ENCODE results near the gene DCDC2.
"Not testable (repeated sequence)": the region's sequence is repeated elsewhere in the genome, so short reads cannot be mapped to it uniquely, and the experiment has no call there.

Gene DCDC2

DNA sequence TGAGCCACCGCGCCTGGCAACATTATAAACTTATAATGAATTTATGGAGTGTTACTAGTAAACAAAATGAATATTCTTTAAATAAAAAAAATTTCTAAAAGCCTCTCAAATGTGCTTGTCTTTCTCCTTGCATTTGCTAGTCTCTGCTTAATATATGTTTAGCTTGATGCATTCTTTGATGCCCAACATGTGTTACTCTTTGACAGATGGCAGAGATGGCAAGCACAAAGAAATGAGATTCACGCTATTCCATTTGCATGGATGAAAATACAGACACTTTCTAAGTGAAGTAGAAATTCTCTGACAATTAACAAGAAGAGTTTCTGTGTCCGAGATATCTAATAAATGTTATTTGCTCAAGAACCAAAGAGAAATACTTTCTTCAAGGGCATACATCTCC lies 30.1 kb downstream of the DCDC2 start:
- DNase-seq (ENCODE audit: low read depth in 2 of 2), result no peak

DNA sequence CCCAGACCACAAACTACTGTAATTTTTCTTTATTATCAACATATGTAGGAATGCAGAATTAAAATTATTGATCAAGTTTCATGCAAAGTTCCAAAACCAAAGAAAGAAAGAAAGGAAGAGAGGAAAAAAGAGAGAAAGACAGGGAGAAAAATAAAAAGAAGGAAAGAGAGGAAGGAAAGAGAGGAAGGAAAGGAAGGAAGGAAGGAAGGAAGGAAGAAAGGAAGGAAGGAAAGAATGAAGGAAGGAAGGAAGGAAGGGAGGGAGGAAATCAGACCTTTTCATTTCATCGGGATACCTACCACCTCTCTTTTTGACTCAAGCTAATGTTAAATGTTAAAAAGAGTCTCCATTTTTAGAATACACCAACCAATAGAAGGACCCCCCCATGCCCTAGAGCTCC lies 31.9 kb downstream of the DCDC2 start:
- no peak for DNase-seq (ENCODE audit: low read depth in 2 of 2)

DNA sequence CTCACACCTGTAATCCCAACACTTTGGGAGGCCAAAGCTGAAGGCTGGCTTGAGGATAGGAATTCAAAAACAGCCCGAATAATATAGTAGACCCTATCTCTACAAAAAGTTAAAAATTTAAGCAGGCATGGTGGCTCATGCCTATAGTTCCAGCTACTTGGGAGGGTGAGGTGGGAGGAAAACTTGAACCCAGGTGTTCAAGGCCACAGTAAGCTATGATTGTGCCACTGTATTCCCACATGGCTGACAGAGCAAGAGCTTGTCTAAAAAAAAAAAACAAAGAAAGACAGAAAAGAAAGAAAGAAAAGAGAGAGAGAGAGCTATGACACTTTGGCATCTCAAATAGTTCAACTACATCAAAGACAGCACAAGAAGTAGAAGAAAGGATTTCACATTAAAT lies 33.2 kb downstream of the DCDC2 start:
- DNase-seq (ENCODE audit: low read depth in 2 of 2), result no peak

DNA sequence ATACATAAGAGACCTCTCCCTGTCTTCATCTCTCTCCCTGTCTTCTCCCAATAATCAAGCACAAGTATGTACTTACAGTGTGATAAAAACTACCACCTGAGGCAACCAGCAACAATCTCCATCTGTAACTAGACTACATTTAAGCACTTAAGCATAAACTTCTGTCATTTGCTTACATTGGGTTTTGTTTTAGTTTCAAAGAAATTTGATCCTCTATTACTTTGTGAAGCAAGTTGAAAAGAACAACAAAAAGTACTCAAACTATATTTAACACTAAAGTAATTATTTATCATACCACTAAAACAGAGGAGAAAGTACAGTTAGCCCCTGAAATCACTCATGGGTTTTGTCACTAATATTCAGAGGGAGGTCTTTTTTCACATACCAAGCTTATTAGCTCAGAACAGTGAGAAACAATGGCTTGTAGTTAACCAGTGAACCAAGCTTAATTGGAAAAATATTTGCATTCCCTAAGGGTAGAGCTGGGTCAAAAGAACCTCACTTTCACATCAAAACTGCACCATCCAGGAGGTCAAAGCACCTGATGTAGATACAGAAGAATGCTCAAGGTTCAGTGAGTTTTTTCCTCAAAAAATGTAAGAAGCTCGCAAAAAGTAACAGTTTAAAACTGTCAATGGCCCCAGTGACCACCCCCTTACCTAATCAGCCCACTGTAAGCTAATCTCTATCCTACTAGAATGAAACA lies 34.1 kb downstream of the DCDC2 start:
- DNase-seq (ENCODE audit: low read depth in 2 of 2), result no peak

DNA sequence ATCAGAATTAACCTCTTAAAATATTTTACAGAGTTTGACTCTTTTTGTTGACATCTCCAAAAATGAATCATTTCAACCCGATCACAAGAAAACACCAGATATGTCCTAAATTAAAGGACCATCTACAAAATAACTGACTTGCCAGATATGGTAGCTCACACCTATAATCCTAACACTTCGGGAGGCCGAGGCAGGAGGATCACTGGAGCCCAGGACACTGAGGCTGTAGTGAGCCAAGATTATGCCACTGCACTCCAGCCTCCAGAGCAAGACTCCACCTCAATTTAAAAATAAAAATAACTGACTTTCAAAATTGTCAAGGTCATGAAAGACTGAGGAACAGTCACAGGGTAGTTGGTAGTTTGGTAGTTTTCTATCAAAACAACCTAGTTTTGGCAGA lies 34.9 kb downstream of the DCDC2 start:
- DNase-seq (ENCODE audit: low read depth in 2 of 2), result no peak

DNA sequence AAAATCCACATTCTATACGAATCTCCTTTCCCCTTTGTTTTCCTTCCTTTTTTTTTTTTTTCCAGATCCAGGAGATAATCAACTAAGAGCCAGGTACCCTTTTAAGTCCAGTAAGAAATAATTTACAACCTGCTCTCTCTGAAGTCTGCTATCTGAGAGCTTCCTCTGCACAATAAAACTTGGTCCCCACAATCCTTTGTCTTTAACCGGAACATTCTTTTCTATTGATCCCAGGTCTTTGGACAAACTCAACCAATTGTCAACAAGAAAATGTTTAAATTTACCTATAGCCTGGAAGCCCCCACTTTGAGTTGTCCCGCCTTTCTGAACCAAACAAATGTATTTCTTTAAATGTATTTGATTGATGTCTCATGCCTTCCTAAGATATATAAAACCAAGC lies 35.4 kb downstream of the DCDC2 start:
- not testable (repeated sequence) for DNase-seq (ENCODE audit: low read depth in 2 of 2)

DNA sequence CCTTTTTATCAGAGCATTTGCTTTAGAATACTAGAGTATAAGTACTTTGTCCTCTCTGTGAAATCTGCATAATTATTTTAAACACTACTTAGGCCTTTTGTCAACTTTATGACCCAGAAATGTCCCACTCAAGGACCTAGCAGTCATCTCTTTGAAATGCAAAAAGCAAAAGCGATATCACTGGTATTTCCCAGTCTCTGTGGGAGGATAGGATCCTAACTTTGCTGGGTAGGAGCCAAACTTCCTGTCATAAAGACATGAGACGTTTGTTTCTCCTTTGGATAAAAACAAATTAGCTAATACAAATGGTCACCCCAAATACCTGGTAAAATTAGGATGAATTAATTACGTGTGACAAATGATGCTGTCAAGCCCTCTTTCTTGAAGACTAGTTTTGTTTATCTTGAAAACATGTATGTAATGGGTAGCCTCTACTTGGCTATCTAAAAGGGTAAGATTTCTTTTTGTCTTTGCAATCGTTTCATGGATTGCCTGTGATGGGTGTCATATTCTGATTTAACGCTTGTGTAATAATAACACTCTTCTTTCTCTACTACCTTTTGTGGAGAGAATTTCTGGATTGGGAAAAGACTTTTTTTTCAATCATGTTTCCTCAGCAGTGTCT lies 36.2 kb downstream of the DCDC2 start:
- no peak for DNase-seq (ENCODE audit: low read depth in 2 of 2)

DNA sequence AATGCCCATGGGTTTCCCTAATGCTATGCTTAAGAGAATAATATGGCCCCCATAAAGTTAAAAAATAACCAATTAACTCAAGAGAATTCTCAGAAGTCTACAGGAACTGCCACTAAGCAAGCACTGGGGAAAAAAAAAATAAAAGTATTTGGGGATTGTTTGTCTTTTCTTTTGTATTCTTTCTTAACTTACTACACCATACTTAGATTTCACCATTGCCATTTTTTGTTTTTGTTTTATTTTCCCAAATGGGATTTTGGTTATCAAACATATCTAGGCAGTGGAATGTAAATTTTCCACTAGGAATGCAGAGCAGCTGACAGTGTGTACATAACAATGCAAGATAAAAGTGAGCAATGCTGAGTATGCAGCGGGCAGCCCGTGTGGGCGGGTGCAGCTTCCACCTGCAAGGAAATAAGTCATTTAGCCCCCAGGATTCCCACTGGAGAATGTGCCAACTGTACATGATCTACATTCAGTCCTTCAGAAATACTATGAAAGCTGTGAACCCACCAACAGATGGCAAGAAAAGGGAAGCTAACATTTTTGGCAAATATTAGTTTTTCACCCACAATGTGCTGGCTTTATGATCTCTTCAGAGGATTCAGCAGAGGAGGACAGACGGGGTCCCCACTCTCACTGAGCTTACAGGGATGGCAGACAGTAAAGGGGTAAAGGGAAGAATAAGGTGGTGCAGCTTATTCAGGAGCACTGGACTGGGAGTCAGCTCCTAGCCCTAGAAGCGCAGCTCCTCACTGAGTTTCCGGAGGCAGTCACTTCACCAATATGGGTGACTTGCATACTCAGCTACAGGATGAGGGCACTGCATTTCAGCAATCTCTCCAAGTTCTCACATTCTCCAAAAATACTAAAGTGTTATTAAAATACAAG lies 44.4 kb downstream of the DCDC2 start:
- DNase-seq (ENCODE audit: low read depth in 2 of 2), result no peak

DNA sequence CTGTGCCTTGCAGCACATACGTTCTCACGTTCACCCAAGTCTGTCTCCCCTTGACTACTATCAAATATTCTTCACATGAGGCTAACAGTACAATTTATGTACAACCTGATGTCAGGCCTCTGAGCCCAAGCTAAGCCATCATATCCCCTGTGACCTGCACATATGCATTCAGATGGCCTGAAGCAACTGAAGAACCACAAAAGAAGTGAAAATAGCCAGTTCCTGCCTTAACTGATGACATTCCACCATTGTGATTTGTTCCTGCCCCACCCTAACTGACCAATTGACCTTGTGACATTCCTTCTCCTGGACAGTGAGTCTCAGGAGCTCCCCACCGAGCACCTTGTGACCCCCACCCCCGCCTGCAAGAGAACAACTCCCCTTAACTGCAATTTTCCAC lies 46.1 kb downstream of the DCDC2 start:
- DNase-seq (ENCODE audit: low read depth in 2 of 2), result not testable (repeated sequence)

DNA sequence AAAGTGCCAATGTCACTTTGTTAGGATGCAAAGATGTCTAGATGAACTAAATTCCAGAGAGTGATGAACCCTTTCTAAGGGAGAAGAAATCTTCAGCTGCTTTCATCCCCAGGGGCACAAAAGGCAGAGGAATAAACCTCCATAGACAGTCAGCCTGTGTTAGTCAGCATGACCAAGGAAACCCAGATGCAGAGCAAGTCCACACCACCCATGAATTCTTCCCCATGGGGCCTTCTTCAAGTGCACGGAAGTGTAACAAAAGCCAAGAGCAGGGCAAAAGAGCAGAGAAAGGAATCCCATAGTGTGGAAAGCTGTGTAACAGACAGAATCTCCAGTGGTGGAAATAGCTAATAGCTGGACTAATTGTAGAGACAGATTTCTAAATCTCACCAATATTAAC lies 50.0 kb downstream of the DCDC2 start:
- no peak for DNase-seq (ENCODE audit: low read depth in 2 of 2)

DNA sequence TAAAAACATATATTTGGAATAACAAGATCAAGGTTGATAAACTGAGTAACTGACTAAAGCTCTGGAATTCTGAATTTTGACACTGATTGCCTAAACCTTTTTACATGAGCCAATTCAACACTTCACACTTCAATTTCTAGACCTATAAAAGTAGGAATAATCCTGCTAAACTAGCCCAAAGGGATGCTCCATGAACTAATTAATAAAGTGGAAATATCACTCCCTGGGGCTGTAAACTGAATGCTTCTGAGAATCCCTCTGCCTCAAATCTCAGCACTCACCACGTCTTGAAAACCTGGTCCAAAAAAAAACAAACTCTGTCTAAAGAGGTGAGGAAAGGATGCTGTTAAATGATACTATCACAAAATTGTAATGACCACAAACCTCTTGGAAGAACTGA lies 50.9 kb downstream of the DCDC2 start:
- DNase-seq (ENCODE audit: low read depth in 2 of 2), result no peak

DNA sequence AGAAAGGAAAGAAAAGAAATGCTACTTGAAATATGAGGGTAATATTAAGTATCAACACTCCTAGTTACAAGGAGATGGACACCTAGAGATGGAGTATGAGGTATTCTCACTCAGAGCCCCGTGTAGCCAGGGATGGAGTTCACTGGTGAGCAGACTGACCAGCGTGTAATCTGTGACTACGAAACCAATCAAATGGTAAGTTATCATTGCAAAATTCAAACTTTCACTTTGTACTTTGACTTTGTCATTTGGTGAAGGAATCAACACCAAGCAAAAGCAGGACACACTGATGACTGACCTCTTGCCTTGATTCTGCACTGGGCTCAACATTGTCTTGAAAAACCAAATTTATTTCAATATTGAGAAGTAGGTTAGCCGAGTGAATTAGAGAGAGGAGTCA lies 51.8 kb downstream of the DCDC2 start:
- DNase-seq (ENCODE audit: low read depth in 2 of 2), result no peak

DNA sequence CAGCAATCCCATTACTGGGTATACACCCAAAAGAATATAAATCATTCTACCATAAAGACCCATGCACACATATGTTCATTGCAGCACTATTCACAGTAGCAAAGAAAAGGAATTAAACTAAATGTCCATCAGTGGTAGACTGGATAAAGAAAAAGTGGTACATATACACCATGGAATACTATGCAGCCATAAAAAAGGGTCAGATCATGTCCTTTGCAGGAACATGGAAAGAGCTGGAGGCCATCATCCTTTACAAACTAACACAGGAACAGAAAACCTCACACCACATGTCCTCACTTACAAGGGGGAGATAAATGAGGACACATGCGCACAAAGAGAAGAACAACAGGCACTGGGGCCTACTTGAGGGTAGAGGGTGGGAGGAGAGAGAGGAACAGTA lies 60.9 kb downstream of the DCDC2 start:
- DNase-seq (ENCODE audit: low read depth in 2 of 2), result no peak

DNA sequence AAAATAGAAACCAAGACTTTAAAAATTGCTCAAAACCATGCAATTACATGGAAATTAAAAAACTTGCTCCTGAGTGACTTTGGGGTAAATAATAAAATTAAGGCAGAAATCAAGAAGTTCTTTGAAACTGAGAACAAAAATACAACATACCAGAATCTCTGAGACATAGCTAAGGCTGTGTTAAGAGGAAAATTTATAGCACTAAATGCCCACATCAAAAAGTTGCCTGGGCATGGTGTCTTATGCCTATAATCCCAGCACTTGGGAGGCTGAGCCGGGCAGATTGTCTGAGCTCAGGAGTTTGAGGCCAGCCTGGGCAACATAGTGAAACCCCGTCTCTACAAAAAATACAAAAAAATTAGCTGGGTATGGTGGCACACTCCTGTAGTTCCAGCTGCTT lies 64.0 kb downstream of the DCDC2 start:
- not testable (repeated sequence) for DNase-seq (ENCODE audit: low read depth in 2 of 2)

DNA sequence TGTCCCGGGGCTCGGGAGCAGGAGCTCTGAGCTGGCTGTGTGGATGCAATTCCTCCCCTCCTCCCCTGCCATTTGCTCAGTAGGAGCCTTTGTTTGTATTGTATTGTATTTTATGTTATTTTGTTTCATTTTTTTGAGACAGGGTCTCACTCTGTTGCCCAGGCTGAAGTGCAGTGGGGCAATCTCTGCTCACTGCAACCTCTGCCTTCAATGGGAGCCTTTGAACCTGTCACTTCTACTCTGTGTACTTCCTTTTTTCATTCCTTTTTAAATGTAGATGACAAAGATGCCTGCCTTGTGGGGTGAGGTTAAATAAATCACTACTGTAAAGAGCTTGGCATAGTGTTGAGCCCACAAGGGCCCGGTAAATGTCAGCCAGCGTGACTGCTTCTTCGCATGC lies 70.6 kb downstream of the DCDC2 start:
- DNase-seq (ENCODE audit: low read depth in 2 of 2), result no peak

DNA sequence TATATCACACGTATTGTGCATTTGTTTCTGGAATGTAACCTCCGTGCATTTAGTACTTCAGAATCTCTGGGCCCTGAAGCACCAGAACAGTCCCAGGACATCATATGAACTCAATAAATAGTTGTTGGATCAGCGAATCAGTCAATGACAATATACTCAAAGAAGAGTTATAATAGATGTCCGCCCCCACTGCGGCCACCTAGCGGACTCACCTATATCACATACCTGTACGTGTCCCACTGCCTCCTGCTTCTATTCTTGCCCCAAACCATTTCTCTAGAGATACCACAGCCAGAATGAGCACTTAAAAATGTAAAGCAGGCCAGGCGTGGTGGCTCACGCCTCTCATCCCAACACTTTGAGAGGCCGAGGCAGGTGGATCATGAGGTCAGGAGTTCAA lies 73.9 kb downstream of the DCDC2 start:
- DNase-seq (ENCODE audit: low read depth in 2 of 2), result no peak

DNA sequence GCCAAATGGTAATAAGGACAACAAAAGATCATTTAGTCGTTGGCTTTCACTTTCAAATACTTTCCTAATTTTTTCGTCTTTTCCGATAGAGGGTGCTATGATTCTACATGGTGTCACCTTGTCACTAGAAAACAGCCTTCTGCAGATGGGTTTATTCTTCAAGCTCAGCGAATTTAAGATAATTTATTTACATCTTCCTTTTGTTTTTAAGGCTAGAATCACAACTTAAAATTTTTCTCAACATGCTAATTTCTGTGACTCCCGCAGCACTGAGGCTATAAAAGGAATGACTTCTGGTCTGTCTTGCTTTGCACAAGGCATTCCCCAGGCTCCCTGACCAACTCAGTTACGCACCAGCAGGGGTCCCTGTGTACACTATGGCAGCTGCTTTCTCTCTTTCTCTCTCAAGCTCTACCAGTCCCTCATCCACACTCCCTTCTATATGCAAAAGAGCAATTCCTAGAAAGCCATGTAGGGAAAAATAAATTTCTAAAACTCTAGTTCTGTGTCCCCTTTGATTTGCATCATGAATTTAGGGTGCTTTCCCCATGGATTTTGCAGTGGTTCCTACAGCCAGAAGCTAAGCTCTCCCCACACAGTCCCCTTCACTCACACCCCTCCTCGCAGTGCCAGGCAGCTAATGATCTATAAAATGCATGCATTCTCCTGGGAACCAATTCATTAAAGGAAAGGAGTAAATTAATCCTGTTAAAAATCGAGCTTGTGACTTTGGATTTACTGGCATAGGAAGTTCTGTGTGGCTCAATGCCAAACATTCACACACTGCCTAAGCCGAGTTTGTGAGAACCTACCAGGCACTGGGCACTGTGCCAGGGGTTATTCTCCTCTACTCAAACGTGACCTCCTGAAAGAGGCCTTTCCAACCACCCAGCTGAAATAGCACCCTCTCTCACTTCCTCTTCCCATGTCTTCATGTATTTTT lies 74.5 kb downstream of the DCDC2 start:
- peak in 1 of 2 donors; percentile 5 for DNase-seq (ENCODE audit: low read depth in 2 of 2)

DNA sequence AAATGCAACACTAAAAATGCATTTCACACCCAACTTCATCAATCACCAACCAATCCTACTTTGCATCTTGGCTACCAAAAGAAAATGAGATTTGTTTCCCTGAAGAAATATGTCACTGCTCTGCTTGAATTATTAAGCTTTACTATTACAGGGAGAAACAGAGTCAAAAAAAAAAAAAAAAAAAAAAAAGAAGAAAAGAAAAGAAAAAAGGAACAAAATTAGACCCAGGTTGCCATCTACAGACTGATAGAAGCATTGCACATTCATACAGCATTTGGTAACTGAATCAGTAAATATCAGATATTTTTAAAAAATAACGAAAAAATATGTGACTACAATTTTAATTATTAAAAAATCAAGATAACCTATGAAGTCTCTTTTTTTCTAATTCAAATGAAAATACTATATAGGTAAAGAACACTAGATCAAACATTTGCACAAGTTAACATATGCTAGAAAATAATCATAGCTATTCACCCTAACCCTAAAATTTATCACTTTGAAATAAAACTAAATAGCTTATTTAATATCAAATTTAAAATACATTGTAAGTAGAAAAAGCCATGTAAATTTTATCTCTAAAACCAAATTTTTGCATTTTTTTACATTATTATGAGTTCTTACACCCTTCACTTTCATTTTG lies 83.3 kb downstream of the DCDC2 start:
- no peak for DNase-seq (ENCODE audit: low read depth in 2 of 2)

DNA sequence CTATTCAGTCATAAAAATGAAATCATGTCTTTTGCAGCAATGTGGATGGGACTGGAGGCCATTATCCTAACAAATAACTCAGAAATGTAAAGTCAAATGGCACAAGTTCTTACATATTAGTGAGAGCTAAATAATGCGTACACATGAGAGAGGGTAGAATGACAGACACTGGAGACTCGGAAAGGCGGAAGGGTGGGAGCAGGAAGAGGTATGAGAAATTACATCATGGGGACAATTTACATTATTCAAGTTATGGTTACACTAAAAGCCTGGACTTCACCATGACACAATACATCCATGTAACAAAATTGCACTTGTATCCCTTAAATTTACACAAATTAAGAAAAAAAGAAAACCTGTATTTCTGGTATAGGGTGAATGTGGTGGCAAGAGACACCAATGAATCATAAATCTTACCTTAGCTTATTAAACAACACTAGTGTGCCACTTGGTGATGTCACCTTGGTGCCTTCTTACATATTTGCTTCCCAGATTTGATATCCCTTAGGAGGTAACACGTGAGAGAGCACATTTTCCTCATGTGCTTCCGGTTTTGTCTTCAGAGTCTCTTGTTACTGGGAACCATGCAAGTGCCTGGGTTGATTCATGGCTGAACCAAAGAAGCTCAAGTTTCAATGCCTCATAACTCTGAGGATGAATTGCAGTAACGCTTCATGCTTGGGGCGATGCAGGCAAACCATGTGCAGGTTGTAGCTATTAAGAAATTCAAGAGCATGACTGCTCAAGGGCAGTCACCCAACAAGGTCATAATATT lies 84.6 kb downstream of the DCDC2 start:
- DNase-seq (ENCODE audit: low read depth in 2 of 2), result no peak

DNA sequence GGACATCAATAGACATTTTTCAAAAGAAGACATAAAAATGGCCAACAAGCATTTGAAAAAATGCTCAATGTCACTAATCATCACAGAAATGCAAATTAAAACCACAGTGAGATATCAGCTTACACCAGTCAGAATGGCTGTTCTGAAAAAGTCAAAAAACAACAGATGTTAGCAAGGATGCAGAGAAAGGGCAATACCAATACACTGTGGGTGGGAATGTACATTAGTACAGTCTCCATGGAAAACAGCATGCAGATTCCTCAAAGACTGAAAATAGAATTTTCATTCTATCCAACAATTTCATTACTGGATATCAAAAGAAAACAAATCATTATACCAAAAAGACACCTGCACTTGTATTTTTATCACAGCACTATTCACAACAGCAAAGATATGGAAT lies 85.3 kb downstream of the DCDC2 start:
- DNase-seq (ENCODE audit: low read depth in 2 of 2), result no peak

All from stimulated activated CD8-positive, alpha-beta memory T cell treated with anti-CD3 and anti-CD28 coated beads, Interleukin-2, amount 100 ng/mL, for 48 hours (primary cell).